Umbilical cord (tissue), 2 donors: ENCODE data around the gene FNDC3B. TPM values are rescaled to one million over a fixed set of nuclear protein-coding genes. Genes with fewer than 3 reads are reported as not detected.

Experiments used
- DNase-seq: peaks from one replicate; pipeline ENCODE4 v3.0.0-alpha.2; 2015; ENCODE audit warnings: low spot score
- total RNA-seq: library from RNA; depleted of rRNA; stranded (reverse); fragments of >200 nt; gene quantifications from one replicate; pipeline ENCODE4 v1.2.3, GENCODE V29; 2014; ENCODE audit warnings: low replicate concordance; ENCODE audit not compliant: insufficient read depth

Gene FNDC3B
- total RNA-seq, 1 donor from 2014 or later = 266 TPM

DNA sequence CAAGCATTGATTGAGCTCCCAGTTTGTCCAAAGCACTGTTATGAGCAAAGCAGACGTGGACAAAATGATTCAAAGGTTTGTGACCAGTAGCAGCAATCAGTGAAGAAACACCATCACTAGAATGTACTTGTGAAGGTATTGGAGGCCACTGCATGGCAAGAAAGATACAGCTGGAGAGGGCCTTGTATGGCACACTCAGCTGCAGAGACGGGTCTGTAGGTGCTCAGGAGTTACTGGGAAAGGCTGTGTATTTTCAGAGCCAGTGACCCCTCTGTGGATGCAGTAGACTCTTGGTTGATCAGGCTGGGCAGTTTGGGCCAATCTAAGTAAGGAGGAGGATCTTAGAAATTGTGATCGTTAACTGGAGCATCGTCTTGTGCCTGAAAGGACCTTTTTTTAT, 288.9 kb downstream of the FNDC3B start:
- no peak for DNase-seq

DNA sequence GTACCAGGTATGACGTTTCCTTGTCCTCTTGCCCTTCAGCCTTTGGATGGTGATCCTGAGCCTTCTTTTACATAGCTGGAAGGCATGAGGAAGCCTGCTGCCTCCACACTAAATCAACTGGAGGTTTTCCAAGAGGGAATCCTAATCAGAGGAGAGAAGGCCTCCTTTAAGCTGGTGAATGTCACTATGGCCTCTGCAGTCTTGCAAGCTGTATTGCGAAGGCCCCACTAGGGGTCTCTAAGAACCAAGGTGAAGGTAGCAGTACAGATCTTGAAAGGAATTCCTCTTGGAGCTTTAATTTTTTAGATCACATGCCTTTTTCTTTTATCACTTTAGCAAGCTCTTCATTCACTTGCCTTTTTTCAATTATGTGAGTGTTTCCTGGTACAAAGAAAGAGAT, 289.7 kb downstream of the FNDC3B start:
- DNase-seq = peak; percentile 31

DNA sequence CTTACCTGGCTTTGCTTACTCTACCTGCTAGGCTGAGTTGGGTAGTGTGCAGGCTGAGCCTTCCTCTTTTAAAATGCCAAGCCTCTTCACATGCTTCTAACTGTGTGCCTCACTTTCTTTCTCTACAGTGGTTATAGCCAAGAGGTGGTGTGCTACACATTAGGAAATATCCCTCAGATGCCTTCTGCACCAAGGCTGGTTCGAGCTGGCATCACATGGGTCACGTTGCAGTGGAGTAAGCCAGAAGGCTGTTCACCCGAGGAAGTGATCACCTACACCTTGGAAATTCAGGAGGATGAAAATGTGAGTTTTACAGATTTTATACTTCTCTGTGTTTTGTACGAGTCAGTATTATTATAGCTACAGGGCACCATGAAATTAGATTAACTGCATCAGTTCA, 291.0 kb downstream of the FNDC3B start:
- DNase-seq = no peak

DNA sequence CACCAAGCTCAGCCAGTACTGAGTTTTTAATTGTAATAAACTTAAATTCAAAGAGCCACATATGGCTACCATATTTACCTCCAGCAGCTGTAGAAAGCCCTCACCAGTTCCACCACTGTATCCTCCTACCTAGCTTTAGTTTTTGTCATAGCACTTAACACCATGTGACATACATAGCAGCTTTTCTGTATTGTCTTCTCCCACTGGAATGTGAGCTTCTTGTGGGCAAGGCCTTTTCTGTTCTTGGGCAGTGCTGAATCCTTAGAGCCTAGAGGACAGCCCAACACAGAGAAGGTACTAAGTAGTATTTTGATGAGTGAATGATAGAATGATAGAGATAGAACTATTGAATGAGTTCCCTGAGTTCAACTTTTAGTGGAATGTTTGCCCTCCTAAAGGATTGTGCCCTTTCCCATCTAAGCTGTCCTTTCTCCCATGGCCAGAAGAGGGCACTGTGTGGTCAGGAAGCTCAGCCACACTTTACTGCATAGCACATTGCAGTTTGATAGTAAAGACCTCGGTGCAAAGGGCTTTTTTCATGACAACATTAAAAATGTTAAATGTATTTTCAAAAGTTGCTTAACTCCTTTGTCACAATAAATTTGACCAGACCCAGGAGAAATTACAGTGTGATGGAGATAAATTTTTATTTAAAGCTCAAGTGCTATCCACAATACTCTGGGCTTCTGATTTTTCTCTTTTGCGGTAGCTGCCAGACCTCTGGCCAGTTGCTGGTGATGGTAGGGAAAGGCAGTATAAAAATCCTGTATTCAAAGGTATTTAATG, 293.1 kb downstream of the FNDC3B start:
- peak; percentile 69 for DNase-seq

DNA sequence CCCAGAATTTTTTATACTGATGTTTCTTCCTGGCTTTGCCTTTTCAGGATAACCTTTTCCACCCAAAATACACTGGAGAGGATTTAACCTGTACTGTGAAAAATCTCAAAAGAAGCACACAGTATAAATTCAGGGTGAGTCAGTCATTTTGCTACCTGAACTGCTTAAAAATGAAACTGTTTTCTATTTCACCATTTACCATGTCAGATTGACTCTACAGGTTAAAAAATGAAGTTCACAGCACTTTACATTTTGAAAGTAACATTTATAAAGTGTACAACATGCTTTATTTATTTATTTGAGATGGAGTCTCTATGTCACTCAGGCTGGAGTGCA, 293.6 kb downstream of the FNDC3B start:
- no peak for DNase-seq

DNA sequence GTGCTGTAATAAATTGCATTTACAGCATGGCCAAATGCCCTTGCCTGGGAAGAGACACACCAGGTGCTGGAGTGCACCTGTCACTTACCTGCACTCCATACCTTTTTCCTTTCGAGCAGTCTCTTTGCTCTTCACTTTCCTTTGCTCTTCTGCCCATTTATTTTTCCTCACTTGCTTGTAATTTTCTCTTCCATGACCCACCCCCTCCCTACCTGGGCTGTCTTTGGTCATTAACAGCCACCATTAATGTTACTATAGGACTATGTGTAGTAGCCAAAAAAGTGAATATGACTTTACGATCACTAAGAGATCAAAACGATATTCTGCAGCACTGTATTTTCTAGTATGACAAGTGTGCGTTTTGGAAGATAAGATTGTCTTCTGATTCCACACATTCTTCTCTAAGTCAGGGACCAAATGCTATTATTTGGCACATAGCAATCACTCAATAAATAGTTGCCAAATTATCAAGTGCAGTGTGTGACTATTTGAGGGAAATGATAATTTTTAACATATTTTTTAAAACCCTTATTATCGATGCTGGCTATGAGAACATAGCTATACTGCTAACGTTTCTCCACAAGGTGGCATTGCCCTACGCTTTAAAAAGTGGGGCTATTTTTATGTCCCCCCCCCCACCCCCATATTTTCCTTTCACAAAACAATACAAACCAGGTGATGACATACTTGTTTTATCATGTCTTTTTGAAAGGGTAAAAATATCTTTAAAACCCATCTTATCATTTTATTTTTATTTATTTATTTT, 294.5 kb downstream of the FNDC3B start:
- DNase-seq = no peak

DNA sequence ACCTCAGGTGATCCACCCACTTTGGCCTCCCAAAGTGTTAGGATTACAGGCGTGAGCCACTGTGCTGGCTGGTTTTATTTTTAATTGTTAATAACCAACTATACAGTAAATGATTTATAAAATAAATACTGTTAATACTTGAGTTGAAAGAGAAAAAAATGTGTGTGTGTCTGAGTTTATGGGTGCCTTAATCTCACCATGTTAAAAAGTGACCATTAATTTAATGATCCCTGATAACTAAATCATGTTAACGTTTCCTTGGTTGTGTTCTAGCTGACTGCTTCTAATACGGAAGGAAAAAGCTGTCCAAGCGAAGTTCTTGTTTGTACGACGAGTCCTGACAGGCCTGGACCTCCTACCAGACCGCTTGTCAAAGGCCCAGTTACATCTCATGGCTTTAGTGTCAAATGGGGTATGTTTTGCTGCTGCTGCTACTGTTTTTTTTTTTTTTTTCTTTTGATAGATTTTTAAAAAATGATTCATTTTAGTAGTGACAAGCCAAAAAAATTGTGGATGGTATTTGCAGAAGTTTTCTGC, 295.4 kb downstream of the FNDC3B start:
- no peak for DNase-seq

DNA sequence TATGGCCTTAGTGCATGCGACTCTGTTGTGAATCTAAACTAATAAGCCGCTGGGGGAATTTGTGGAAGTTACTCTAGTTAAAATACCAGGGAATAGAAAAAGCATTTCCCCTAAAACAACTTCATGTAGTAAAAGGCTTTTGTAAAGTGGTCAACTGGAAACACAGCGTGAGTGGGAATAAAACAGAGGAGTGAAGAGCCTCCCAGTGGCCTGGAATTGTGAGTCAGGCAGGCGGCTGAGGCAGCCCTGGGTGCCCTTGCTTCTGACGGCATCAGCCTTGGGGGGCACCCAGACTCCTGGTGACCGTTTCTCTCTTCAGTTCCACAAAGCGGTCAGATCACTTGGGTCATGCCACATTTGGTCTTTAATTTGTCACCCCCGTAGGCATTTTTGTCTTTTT, 300.5 kb downstream of the FNDC3B start:
- DNase-seq = no peak

DNA sequence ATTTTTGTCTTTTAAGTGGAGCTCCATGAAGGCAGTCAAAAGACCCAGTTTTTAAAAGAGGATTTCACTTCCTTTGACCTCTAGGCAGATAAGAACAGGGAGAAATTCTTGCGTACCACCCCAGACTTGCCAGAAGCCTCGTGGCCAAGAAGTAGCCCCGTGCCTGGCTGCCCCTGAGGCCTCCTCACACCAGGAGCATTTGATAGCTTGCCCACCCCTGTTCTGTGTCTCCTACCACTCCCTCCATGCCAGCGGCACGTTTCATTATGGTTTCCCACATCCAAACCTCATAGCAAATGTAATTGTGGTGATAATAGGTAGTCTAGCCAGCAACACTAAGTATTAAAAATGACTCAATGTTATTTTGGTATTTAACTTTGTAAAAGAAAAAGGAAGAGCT, 301.2 kb downstream of the FNDC3B start:
- no peak for DNase-seq

DNA sequence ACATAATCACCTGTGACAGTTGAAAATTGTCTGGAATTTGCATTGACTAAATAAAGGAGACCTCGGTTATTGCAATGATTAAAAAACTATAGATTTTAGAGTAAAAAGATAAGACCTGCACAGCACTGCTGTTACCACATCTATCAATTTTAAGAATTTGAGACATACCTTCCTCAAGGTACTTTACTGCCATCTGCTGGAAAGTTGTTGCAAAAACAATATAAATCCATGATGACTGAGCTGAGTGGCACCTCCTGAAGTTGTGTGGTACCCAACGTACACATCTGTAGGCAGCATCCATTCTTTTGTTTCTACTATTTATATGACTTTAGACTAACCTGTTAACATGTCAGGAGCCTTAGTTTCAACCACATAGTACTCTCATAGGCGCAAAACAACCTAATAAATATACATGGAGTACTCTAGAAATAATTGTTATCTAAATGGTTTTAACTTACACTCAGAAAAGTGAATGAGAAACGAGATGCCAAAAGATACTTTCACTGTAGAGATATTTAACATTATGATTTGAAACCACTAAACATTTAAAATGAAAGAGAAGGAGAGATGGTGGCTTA, 302.2 kb downstream of the FNDC3B start:
- DNase-seq = peak; percentile 64

DNA sequence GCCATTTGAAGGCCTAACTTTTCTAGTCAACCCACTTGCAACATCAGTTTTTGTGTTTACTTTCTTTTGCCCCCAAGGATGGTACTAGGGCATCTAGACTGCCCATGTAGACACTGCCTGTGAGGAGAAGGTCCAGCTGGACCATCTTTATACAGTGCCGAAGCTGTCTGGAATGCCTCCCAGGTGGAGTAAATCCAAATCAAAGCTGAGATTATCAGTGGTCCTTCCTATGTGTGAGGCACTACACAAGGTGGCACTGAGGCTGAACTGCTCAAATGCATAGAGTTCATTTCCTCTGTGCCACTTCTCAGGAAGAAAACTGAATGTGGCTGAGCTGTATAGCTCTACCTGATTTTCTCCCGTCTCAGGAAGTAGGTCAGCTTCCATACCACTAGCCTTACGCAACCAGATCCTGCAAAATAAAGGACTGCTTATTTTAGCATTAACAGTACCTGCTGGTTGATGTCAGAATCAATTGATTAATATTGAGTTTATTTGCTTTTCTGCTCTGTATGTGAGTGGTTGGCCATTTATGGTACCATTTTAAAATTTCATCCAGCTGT, 302.8 kb downstream of the FNDC3B start:
- DNase-seq = no peak

DNA sequence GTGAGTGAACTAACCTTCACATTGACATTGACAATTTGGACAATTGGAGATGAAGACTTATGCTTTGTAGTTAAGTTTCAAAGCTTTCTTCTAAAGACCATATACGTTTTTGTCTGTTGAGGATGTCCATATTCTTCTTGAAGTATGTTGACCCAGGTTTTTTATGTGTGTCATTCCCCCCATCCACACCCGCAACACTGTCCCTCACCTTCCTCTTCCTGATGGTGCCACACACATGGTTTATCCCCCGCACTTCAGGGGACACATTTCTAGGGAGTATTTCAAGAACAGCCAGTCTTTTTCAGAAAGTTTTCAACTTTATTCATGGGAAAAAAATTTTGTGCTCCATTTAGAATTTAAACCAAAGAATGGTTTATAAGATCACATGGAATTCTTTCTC, 303.7 kb downstream of the FNDC3B start:
- DNase-seq = no peak

DNA sequence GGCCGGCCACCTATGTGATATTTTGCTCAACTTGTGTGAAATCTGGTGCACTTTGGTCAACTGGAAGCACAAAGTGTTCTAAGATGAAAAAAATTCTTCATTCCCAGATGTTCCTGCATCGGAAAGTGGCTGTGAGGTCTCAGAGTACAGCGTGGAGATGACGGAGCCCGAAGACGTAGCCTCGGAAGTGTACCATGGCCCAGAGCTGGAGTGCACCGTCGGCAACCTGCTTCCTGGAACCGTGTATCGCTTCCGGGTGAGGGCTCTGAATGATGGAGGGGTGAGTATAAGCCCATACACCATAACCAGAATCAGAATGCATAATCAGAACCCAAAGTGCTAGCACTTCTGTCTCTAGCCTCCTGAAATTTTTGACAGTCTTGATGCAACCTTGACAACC, 304.6 kb downstream of the FNDC3B start:
- no peak for DNase-seq

DNA sequence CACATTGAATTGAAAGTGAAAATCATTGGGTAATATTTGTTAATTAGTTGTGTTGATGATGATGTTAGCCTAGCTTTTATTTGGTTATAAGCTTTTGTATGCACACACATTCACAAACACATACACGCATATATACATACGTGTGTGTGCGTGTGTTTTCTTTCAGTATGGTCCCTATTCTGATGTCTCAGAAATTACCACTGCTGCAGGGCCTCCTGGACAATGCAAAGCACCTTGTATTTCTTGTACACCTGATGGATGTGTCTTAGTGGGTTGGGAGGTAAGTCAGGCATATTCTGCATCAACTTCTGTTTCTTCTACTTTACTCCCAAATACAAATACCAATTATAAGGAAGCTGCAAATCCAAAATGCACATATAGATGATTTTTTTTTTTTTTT, 306.8 kb downstream of the FNDC3B start:
- DNase-seq = no peak

DNA sequence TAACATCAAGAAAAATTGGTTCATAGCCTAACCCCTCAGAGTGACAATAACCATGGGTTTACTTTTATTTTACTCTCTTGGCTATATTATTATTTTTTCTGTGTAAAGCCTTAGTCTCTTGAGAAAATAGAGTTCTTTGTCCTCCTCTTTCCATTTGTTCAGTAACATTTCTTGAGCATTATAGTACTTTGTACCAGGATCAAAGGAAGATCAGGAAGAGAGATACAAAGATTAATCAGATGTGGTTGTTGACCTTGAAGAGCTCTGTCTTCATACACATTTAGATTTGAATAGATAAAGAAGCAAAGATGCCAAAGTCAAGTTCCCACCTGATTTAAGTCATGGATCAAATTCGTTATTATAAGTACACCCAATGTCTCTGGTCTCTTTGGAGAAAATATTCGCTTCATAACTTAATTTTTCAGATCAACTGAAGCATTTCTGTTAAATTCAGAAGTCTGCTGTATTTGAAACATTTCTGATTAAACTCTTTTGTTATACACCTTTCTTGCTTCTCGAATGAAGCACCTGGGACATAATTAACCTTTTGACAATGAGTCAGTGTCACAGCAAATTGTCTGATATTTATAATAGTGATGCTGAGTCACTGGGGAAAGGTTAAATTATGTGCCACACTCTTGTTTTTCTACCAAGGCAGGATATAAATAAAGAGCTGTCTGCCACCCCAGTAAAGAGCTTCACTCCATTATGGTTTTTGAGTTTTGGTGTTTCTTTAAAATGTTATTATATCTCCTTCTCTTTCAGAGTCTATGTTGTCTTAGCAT, 308.7 kb downstream of the FNDC3B start:
- no peak for DNase-seq

DNA sequence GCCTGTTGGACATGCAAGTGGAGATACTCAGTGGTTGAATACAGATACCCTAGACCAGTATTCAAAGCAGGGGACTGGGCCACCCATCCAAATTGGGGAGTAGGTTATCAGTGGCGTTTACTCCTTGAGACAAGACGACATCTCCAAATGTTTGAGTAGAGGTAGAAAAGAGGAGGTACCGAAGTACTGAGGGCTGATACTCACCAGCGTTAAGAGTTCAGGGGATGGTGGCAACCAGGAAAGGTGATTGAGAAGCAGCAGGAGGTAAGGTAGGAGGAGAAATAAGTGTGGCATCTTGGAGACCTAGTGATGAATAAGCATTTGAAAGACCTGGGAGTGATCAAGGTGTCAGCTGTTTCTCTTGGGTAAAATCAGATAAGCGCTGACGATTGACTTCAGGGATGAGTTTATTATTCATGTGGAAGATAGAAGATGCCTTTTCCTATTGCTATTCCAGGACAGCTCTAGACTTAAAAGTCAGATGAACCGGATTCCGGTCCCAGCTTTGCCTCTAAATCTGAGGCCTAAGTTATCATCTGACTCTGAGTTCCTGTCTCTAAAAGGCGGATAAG, 312.6 kb downstream of the FNDC3B start:
- no peak for DNase-seq

DNA sequence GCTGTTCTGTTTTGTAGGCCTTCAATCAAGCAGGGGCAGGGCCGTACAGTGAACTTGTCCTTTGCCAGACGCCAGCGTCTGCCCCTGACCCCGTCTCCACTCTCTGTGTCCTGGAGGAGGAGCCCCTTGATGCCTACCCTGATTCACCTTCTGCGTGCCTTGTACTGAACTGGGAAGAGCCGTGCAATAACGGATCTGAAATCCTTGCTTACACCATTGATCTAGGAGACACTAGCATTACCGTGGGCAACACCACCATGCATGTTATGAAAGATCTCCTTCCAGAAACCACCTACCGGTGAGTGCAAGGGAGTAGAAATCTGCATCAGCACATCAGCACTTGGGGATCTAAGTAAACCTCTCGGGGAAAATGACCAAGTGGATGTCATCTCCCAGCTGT, 313.4 kb downstream of the FNDC3B start:
- no peak for DNase-seq

DNA sequence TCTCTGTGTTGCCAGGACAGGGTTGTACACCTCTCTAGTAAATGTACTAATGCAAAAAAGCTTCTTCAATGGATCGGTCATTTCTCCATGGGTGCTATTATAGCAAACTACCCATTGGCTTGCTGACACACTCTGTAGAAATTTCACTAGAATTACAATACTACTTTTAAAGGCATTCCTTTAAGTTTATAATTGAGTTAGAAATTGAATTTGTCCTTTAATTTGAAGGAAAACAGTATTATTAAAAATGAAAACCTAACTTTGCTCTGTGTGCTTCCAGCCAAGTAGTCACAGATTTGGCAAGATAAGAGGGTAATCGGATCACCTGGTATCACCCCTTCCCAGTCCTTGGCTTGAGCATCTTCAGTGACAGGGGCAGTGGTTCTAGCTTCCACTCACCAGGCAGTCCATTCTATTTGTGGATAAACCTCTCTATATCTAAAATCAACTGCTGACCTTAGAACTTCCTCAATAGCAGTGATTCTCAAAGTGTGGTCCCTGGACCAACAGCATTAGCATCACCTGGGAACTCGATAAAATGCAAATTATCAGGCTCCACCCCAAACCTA, 315.6 kb downstream of the FNDC3B start:
- DNase-seq = no peak

DNA sequence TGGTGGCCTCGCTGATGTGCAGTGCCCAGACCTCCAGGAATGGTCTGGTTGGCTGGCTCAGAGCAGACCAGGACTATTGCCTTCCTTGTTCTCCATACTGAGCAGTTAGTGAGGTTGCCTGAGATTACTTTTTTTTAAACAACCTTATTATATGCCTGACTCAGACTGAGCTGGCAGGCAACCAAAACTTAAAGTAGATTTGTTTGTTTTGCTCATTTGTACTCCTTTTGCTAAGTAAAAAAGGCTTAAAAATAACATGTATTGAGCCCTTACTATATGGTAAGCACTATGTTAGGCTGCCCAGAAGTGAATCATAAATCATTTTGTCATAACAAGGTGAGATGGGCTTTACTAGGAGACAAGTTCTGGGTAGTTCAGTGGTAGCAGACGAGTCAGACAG, 316.5 kb downstream of the FNDC3B start:
- peak; percentile 77 for DNase-seq

DNA sequence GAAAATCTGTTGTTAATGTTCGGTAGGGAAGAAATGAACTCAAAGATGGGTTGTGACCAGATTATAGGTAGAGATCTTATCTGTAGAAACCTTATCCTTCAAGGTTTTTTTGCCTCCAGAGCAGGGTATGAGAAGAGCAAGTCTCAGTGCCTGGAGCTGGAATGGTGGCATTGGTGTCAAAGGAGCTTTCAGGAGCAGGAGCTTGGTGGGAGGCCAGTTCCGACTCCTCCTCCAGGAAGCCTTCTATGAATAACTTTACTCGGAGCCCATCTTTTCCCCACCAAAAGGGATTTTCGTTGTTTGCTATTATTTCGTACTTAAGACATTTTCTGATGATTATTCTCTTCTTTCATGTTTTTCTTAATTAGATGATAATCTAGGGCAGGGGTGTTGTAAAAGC, 317.0 kb downstream of the FNDC3B start:
- no peak for DNase-seq
